ENCODE measurements around the gene PLBD1.

Gene PLBD1

DNA sequence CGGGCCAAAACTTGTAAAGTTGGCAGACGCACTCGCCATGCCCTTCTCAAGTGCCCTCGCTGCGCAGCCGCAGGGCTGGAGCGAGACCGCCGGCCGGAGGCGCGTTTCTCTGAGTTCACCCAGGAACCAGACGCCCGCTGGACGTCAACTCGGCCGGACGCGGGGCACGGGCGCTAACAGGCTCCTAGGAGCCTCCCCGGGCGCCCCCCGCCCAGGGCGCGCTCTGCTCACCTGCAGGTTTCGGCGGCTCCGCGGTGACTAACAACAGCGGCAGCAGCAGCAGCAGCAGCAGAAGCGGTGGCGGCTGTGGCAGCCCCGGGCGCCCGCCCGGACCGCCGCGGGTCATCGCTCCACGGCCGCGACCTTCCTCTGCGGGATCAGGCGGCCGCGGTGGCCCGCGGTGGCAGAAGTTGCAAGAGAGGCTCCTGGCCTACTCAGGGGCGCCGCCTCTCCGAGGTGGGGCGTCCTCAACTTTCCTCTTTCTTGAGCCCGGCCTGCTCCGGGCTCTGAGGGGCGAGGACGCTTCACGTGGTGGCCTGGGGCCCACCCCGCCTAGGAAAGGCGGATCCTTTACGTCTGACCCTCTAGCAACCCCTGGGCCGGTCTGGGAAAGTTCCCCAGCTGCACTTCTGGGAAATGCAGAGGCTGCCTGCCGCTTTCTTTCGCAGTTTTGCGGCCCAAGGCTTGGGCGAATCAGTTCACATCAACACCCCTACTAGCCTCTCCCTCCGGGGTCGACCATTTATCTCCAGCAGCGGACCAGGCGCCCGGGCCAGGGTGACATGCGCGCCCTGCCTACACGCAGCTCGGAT, at the start of gene PLBD1:
TSS of gene PLBD1 (minus strand) at position 533 of the 812 bp plus-strand sequence. CDS start at position 346, 187 bp downstream.
- Mint-ChIP-seq H3K27ac (no peak within 1 kb of the TSS), H3K4me1 (ENCODE audit: low read depth) (peaks cover 1% of the 10 kb centered on the region)

GRCh38 chr12:14614704-14615121, 47.0 kb upstream of the PLBD1 start:
- Mint-ChIP-seq H3K36me3 (ENCODE audit: low read depth) (peaks cover 3% of the 10 kb centered on the region), H3K27me3 (ENCODE audit: low read depth) (no peaks in the 10 kb centered on the region), H3K9me3 (peaks cover 11% of the 10 kb centered on the region), H3K27ac (no peak overlapping the region), H3K4me3 (no peak overlapping the region), H3K4me1 (ENCODE audit: low read depth) (peaks cover 11% of the 10 kb centered on the region)
- no peak for DNase-seq (ENCODE audit: low spot score)

More for the DNA sequence above, at the start of gene PLBD1:
- Mint-ChIP-seq H3K9me3 (no peaks in the 10 kb centered on the region), H3K36me3 (ENCODE audit: low read depth) (no peaks in the 10 kb centered on the region), H3K27me3 (ENCODE audit: low read depth) (peaks cover 44% of the 10 kb centered on the region), H3K4me3 (peak within 1 kb of the TSS; percentile 33)
- DNase-seq (ENCODE audit: low spot score), result no peak

DNA sequence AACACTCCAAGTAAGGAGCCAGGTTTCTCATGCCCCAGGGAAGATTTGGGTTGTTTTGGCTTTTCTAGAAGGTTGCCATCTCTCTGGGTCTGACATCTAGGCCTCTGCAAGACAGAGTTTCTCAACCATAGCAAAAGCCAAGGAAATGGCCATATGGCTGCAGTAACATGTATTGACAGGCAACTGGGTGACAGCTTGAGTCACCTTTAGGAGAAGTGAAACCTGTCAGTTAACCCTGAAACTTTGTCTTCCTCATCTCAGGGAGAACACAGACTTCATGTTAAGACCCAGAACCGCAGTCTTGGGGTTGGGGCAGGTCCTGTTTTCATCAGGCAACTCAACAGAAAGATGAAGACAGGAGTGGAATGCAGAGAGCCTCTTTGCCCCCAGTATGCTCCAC, 46.0 kb upstream of the PLBD1 start:
- no peak overlapping the region for H3K4me3 Mint-ChIP-seq
- no peaks in the 10 kb centered on the region for H3K27me3 Mint-ChIP-seq (ENCODE audit: low read depth)
- H3K9me3 Mint-ChIP-seq, result peaks cover 13% of the 10 kb centered on the region
- no peak for DNase-seq (ENCODE audit: low spot score)
- no peak overlapping the region for H3K27ac Mint-ChIP-seq
- peaks cover 11% of the 10 kb centered on the region for H3K4me1 Mint-ChIP-seq (ENCODE audit: low read depth)
- peaks cover 3% of the 10 kb centered on the region for H3K36me3 Mint-ChIP-seq (ENCODE audit: low read depth)

DNA sequence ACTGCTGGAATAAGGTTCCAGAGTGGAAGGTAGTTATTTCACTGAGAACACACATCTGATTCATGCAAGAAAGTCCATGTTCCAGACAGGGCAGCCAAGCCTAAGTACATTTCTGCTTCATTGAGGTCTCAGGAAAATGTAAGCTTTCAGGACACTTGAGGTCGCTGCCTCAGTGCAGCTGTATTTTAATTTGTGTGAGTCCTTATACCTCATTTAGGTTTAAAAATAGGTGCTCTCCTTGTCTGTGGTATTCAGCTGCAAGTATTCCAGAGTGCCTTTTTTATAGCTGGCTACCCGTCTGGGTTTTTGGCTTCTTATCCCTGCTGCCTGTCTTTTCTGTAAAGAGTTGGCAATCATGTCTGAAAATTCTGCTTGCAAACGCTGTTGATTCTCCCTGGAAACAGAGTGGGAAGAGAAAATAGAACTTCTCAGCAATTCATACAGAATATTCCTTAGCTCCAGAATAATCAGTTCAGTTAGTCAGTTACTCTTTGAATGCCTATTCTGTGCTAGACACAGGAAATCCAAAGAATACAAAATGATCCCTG, 45.3 kb upstream of the PLBD1 start:
- Mint-ChIP-seq H3K27me3 (ENCODE audit: low read depth) (no peaks in the 10 kb centered on the region), H3K9me3 (peaks cover 21% of the 10 kb centered on the region), H3K4me1 (ENCODE audit: low read depth) (peaks cover 11% of the 10 kb centered on the region), H3K27ac (no peak overlapping the region), H3K4me3 (no peak overlapping the region), H3K36me3 (ENCODE audit: low read depth) (peaks cover 3% of the 10 kb centered on the region)
- DNase-seq (ENCODE audit: low spot score), result no peak

DNA sequence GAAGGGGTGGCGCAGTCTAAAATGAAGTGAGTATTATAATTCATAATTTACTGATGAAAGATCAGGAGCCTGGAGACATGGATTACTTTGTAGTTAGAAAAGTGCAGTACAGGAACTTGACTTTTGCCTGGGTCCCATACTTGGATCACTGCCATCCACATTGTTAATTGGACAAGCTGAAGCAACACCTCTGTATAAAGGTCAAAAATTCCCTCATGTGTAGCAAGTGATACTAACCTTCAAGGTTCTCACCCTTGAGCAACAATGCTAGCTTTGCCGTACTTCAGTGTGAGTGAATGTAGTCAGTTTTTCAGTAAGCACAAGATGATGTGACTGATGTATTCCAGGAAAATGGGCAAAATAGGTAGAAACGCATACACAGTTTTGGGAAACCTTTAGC, 44.6 kb upstream of the PLBD1 start:
- peaks cover 28% of the 10 kb centered on the region for H3K9me3 Mint-ChIP-seq
- no peak overlapping the region for H3K27ac Mint-ChIP-seq

DNA sequence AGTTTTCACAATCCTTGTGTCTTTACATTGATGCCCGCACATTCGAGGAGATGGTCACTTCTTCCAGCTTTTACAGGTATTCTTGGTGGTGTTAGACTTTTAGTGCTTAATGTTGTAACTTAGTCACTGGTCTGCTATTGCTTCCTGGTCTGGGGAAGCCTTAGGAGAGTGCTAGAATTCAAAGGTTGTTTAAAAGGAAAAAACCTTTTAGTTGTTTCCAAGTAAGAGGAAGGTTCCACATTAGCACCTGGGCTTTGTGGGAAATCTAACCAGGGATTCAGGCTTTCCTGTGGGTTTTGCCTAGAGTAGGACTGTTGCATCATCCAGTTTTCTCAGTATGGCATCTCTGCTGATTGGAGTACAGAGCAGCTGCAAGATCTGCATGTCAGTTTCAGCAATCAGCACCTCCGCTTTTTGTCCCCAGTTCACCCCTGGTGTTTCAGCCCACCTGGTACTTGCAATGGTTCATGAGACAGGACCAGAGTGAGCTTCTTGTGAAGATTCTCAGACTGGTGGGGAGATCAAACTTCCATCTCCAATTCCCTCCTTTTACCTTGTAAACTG, 44.0 kb upstream of the PLBD1 start:
- no peak for DNase-seq (ENCODE audit: low spot score)
- Mint-ChIP-seq H3K9me3 (peaks cover 33% of the 10 kb centered on the region), H3K36me3 (ENCODE audit: low read depth) (peaks cover 3% of the 10 kb centered on the region), H3K27me3 (ENCODE audit: low read depth) (no peaks in the 10 kb centered on the region), H3K4me1 (ENCODE audit: low read depth) (peaks cover 14% of the 10 kb centered on the region), H3K27ac (no peak overlapping the region), H3K4me3 (no peak overlapping the region)

More for the DNA sequence above, 44.6 kb upstream of the PLBD1 start:
- peaks cover 3% of the 10 kb centered on the region for H3K36me3 Mint-ChIP-seq (ENCODE audit: low read depth)
- peaks cover 14% of the 10 kb centered on the region for H3K4me1 Mint-ChIP-seq (ENCODE audit: low read depth)
- no peak overlapping the region for H3K4me3 Mint-ChIP-seq
- no peak for DNase-seq (ENCODE audit: low spot score)
- no peaks in the 10 kb centered on the region for H3K27me3 Mint-ChIP-seq (ENCODE audit: low read depth)

GRCh38 chr12:14607568-14607967, 39.9 kb upstream of the PLBD1 start:
- Mint-ChIP-seq H3K27ac (no peak overlapping the region), H3K4me3 (no peak overlapping the region), H3K27me3 (ENCODE audit: low read depth) (peaks cover 2% of the 10 kb centered on the region), H3K4me1 (ENCODE audit: low read depth) (peaks cover 2% of the 10 kb centered on the region), H3K36me3 (ENCODE audit: low read depth) (peaks cover 4% of the 10 kb centered on the region), H3K9me3 (peaks cover 52% of the 10 kb centered on the region)
- DNase-seq (ENCODE audit: low spot score), result no peak

- Mint-ChIP-seq H3K4me1 (ENCODE audit: low read depth) (peaks cover 2% of the 10 kb centered on the region), H3K36me3 (ENCODE audit: low read depth) (peaks cover 2% of the 10 kb centered on the region), H3K9me3 (peaks cover 41% of the 10 kb centered on the region), H3K27ac (no peak overlapping the region), H3K4me3 (no peak overlapping the region), H3K27me3 (ENCODE audit: low read depth) (peaks cover 2% of the 10 kb centered on the region)
- no peak for DNase-seq (ENCODE audit: low spot score)
Measured at GRCh38 chr12:14605401-14605989, 37.8 kb upstream of the PLBD1 start.

- no peak for DNase-seq (ENCODE audit: low spot score)
- no peak overlapping the region for H3K4me3 Mint-ChIP-seq
- peaks cover 11% of the 10 kb centered on the region for H3K27me3 Mint-ChIP-seq (ENCODE audit: low read depth)
- H3K4me1 Mint-ChIP-seq (ENCODE audit: low read depth), result no peaks in the 10 kb centered on the region
- H3K27ac Mint-ChIP-seq, result no peak overlapping the region
- peaks cover 2% of the 10 kb centered on the region for H3K36me3 Mint-ChIP-seq (ENCODE audit: low read depth)
- peaks cover 28% of the 10 kb centered on the region for H3K9me3 Mint-ChIP-seq
Measured at GRCh38 chr12:14601692-14602478, 34.2 kb upstream of the PLBD1 start.

DNA sequence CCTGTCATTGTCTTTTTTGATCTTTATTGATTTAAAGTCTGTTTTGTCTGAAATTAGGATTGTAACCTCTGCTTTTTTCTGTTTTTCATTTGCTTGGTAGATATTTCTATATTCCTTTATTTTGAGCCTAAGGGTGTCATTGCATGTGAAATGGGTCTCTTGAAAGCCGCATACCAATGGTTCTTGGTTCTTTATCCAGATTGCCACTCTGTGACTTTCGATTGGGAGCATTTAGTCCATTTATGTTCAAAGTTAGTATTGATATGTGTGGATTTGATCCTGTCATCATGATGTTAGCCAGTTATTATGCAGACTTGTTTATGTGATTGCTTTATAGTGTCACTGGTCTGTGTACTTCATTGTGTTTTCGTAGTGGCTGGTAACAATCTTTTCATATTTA, 29.8 kb upstream of the PLBD1 start:
- no peaks in the 10 kb centered on the region for H3K36me3 Mint-ChIP-seq (ENCODE audit: low read depth)
- no peaks in the 10 kb centered on the region for H3K4me1 Mint-ChIP-seq (ENCODE audit: low read depth)
- H3K27ac Mint-ChIP-seq, result no peak overlapping the region
- peaks cover 9% of the 10 kb centered on the region for H3K9me3 Mint-ChIP-seq
- DNase-seq (ENCODE audit: low spot score), result no peak
- H3K27me3 Mint-ChIP-seq (ENCODE audit: low read depth), result peaks cover 16% of the 10 kb centered on the region
- H3K4me3 Mint-ChIP-seq, result no peak overlapping the region

DNA sequence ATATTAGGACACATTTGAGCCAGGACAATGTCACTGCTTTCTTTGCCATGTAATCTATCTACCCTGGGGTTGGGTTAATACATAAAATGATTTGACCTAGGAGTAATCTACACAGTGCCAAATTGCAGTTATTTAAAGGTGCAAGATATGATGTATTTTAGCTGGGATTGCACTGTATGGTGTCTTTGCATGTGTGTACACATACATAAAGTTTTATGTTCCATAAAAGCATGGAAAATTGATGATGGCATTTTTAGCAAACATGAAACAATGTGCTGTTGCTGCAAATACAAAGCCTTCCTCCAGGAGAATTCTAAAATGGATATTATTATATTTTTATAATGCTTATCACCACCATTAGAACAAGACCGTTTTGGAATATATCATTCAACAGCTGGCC, 24.0 kb upstream of the PLBD1 start:
- Mint-ChIP-seq H3K36me3 (ENCODE audit: low read depth) (no peaks in the 10 kb centered on the region), H3K27ac (no peak overlapping the region), H3K27me3 (ENCODE audit: low read depth) (peaks cover 11% of the 10 kb centered on the region), H3K4me1 (ENCODE audit: low read depth) (no peaks in the 10 kb centered on the region), H3K9me3 (no peaks in the 10 kb centered on the region), H3K4me3 (no peak overlapping the region)
- no peak for DNase-seq (ENCODE audit: low spot score)

- H3K4me1 Mint-ChIP-seq (ENCODE audit: low read depth), result no peaks in the 10 kb centered on the region
- peaks cover 6% of the 10 kb centered on the region for H3K27me3 Mint-ChIP-seq (ENCODE audit: low read depth)
- no peaks in the 10 kb centered on the region for H3K9me3 Mint-ChIP-seq
- H3K4me3 Mint-ChIP-seq, result no peak overlapping the region
- DNase-seq (ENCODE audit: low spot score), result no peak
- no peak overlapping the region for H3K27ac Mint-ChIP-seq
- no peaks in the 10 kb centered on the region for H3K36me3 Mint-ChIP-seq (ENCODE audit: low read depth)
Measured at GRCh38 chr12:14589169-14590004, 21.7 kb upstream of the PLBD1 start.

DNA sequence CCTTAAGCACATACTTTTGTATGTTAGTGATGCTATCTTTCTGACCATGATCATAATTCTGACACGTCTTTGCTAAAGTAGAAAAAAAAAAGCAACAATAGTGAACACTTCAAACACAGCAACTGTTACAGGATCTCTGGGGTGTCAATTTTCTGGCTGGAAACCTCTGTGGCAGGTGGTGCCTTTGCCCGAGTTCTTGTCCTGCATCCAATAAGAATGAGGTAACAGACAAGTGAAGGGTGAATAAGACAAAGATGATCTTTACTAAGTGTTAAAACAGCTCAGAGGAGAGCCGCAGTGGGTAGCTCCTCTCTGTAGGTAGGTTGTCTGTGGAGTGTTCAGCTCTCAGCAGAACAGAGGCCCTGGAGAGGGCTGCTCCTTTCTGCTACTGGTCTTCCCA, 20.9 kb upstream of the PLBD1 start:
- H3K9me3 Mint-ChIP-seq, result no peaks in the 10 kb centered on the region
- no peak for DNase-seq (ENCODE audit: low spot score)
- no peaks in the 10 kb centered on the region for H3K36me3 Mint-ChIP-seq (ENCODE audit: low read depth)
- peaks cover 6% of the 10 kb centered on the region for H3K27me3 Mint-ChIP-seq (ENCODE audit: low read depth)
- no peak overlapping the region for H3K27ac Mint-ChIP-seq
- no peaks in the 10 kb centered on the region for H3K4me1 Mint-ChIP-seq (ENCODE audit: low read depth)
- H3K4me3 Mint-ChIP-seq, result no peak overlapping the region
